ENCODE results near the gene PPP1R7.

PPP1R7 gene

DNA sequence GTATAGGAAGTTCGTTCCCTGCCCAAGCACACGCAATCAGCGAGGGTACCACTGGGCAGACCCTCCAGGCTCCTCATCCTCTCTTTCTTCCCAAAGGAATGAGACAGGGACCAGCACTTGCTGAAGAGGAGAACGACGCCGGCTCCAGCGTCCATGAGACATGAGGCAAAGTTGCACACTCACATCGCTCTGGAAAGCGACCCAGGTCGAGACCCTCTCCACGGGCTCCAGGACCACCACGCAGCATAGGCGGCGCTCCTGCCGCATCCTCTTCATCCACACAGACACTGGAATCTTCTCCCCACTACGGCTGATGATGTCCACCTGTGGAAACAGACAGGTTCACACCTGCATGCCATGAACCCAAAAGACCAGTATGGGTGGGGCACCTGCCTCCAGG is 11.8 kb upstream of the PPP1R7 start:
- FAIRE-seq = no peak

GRCh38 chr2:241139531-241140444 is 10.5 kb upstream of the PPP1R7 start:
- FAIRE-seq = no peak
- no peak for DNase-seq (ENCODE audit: insufficient read length, low spot score)

More for the DNA sequence above, 11.8 kb upstream of the PPP1R7 start:
- DNase-seq (ENCODE audit: insufficient read length, low spot score) = no peak

GRCh38 chr2:241140445-241140840 is 9.8 kb upstream of the PPP1R7 start:
- FAIRE-seq = no peak
- no peak for DNase-seq (ENCODE audit: insufficient read length, low spot score)

DNA sequence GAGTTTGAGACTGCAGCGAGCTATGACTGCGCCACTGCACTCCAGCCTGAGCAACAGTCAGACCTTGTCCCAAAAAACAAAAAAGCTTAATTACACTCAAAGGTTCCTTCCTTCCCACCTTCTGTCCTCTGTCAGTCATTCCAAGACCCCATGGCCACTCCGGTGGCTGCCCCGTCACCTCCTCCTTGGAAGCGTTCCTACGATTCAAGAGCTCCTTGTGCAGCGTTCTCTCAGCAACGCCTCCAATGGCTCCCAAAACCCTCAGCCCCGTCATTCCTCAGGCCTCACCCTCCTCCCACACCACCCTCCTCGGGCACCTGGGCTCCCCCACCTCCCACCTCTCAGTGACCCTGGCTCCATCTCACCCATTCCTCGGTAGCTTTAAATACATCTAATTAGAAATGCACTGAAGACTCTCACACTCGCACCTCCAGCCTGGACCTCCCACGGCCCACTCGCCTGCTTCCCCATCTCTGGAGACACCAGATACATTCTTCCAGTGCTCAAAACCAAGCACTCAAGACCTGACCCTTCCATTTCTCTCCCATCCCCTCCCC is 9.0 kb upstream of the PPP1R7 start:
- no peak for FAIRE-seq

DNA sequence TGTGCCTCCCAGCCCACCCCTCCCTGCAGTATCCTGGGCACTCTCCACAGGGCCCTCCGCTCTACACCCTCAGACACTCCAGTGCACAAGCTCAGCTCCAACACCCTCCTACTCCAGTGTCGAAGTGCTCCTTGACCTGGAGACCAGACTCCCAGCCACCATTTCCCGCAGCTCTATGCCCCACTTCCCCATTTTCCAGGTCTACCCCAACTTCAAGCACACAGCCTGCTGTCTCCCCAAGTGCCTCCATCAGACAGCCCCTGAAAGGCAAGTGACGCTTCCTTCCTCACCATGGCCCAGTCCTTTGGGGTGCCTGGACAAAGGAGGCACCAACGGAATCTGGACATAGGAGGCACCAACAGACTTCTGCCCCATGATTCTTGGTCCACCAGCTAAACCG is 8.2 kb upstream of the PPP1R7 start:
- DNase-seq (ENCODE audit: insufficient read length, low spot score) = no peak
- FAIRE-seq = no peak

More for the DNA sequence above, 9.0 kb upstream of the PPP1R7 start:
- DNase-seq (ENCODE audit: insufficient read length, low spot score) = no peak

GRCh38 chr2:241142593-241142992 is 7.7 kb upstream of the PPP1R7 start:
- no peak for FAIRE-seq
- DNase-seq (ENCODE audit: insufficient read length, low spot score) = no peak

DNA sequence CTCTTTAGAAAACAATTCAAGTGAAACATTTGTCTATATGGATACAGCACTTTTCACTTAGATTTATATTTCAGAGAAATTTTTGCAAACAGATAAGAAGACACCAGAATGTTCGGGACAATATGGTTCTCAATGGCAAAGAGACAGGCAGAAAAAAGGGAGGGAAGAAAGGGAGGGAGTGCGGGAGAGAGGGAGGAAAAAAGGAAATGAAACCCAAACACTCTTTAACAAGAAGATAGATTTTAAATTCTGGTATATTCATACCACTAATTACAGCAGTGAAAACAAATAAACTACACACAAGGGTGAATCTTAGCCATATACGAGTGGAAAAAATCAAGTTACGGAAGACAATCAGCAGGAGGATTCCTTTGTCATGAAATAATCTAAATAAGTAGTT is 4.0 kb upstream of the PPP1R7 start:
- DNase-seq (ENCODE audit: insufficient read length, low spot score) (no peak), FAIRE-seq (no peak)

DNA sequence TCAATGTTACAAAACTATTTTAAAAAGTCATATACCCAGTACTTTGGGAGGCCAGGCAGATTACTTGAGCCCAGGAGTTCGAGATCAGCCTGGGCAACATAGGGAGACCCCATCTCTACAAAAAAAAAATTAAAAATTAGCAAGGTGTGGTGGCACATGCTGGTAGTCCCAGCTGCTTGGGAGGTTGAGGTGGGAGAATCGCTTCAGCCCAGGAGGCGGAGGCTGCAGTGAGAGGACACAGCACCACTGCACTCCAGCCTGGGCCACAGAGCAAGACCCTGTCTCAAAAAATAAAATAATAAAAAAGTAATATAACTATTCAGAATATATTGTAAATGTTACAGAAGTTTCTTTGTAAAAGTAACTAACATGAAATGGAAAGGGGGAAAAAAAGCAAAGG is 2.9 kb upstream of the PPP1R7 start:
- FAIRE-seq (no peak), DNase-seq (ENCODE audit: insufficient read length, low spot score) (no peak)

DNA sequence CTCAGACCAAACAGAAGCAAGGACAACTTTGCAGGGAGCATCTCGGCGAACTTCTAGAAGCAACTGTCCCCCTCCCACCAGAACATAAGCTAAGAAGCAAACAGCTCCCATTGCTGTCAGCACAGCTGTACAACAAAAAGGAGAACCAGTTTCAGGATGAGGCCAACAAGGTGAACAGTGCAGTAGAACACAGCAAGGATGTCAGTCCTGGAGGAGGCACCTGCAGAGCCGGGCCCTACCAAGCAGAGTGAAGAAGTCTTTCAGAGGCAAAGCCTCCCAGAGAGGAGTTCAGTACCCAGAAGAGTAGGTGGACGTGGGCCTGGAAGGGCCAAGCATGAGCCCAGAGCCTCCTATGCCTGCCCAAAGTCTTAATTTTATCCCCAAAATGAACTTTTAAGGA is 2.0 kb upstream of the PPP1R7 start:
- DNase-seq (ENCODE audit: insufficient read length, low spot score) (no peak), FAIRE-seq (peak; percentile 9)

- FAIRE-seq = peak; percentile 69
Observed at GRCh38 chr2:241148891-241149674, 1.2 kb upstream of the PPP1R7 start, which contains the start of gene PASK. Gene PASK, minus strand, starts transcription at chr2:241149472. Its CDS starts 6,440 bp downstream, at chr2:241143032.

GRCh38 chr2:241149675-241149924 is 667 bp upstream of the PPP1R7 start:
- no peak for FAIRE-seq

More at GRCh38 chr2:241148891-241149674, 1.2 kb upstream of the PPP1R7 start, which contains the start of gene PASK:
- peak; percentile 96 for DNase-seq (ENCODE audit: insufficient read length, low spot score)

GRCh38 chr2:241150660-241151530 is 628 bp downstream of the PPP1R7 start:
- peak; percentile 28 for FAIRE-seq
- DNase-seq (ENCODE audit: insufficient read length, low spot score) = no peak

More at GRCh38 chr2:241149675-241149924, 667 bp upstream of the PPP1R7 start:
- DNase-seq (ENCODE audit: insufficient read length, low spot score) = no peak

DNA sequence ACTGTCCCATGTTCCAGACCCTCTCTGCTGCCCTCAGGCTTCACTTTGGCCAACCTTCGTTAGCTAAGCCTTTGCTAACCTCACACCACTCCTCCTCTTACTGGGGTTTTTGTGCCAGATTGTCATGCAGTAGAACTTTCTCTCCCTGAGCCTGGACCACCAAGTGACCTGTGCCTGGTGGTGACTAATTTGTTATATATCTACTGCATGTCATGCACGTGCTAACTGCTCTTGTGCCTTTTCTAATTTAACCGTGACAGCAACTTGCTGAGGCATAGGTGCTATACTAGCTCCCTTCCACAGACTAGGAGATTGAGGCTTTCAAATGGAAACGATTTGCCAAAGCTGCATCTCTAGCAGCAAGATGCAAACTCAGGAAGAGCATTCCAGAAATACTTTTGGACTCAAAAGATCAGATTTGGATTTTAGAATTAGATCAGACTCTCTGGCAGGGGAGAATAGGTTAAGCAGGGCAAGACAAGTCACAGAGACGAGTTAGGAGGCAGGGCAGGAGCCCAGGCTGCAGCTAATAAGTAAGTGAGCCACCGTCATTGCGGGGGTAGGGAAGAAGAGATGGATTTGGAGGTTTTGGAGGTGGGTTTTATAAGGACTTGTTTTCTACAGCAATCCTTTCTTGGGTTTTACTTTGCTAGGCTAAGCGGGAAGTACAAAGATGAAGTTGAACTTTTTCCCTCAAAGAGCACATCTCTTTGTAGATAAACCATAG is 1.8 kb downstream of the PPP1R7 start:
- DNase-seq (ENCODE audit: insufficient read length, low spot score) (no peak), FAIRE-seq (no peak)

GRCh38 chr2:241153616-241154015 is 3.3 kb downstream of the PPP1R7 start:
- FAIRE-seq = no peak

DNA sequence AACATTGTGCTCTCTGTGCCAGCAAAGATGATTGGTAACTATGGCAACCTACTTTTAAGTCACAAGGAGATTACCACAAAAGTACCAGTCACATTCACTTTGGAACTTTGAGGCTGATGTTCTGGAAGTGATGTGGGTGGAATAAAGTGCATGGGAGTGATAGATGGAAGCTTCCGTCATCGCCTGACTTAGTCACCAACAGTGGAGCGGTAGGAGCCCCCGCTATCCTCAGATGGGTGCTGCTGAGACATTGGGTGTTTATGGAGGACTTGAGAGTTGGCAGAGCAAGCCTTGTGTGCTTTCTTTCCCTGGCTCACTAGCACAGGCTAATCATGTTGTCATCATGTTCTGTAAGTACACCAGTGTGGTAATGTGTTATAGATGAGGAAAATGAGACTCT is 4.6 kb downstream of the PPP1R7 start:
- FAIRE-seq = no peak
- DNase-seq (ENCODE audit: insufficient read length, low spot score) = no peak

More at GRCh38 chr2:241153616-241154015, 3.3 kb downstream of the PPP1R7 start:
- no peak for DNase-seq (ENCODE audit: insufficient read length, low spot score)

GRCh38 chr2:241155936-241156335 is 5.7 kb downstream of the PPP1R7 start:
- FAIRE-seq (no peak), DNase-seq (ENCODE audit: insufficient read length, low spot score) (no peak)

DNA sequence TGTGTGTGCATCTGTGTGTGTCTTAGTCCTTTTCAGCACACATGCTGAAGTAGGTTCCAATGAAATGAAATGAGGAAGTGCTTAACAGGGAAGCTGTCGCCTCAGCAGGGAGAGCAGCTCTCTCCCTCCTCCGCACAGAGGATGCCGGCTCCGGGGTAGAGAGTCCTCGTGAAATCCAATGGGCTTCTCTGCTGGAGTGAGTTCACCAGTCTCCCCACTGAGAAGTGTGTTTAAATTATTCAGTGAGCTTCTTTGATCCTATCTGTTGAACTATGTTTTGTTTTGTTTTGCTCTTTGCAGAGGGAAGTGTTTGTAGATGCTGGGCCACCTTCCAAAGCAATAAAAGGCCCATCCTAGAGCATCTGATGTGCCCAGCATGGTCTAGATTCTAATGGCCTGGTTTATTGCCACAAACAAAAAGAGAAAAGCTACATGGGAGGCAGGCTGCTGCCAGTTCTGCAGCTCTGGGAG is 6.7 kb downstream of the PPP1R7 start:
- FAIRE-seq (no peak), DNase-seq (ENCODE audit: insufficient read length, low spot score) (no peak)

- FAIRE-seq = peak; percentile 23
- DNase-seq (ENCODE audit: insufficient read length, low spot score) = no peak
Observed at GRCh38 chr2:241157841-241158545, 7.7 kb downstream of the PPP1R7 start.

DNA sequence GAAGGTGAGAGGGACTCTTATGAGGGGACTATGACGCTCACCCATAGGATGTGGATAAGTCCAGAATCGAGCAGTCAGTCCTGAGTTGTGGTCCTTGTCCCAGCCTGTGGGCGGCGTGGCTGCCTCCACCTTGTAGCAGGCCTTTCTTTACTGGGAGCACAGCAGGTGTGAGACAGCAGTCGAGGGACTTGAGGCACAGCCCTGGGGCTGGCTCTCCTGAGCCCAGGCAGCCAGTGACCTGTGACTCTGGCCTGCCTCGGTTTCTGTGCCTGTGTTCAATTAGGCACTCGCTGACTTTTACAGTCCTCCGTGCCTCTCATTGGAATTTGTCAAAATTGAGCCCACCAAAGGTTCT is 8.3 kb downstream of the PPP1R7 start:
- no peak for DNase-seq (ENCODE audit: insufficient read length, low spot score)
- no peak for FAIRE-seq
